GM21515 (cell line): Measurements from ENCODE around the gene PRODH2.
"Not testable (repeated sequence)": the region's sequence is repeated elsewhere in the genome, so short reads cannot be mapped to it uniquely, and the experiment has no call there.

Source experiments
- ATAC-seq: cut with Tn5 transposase; IDR thresholded peaks from one replicate; pipeline ENCODE4 v1.9.1; 2021; ENCODE audit not compliant: unreplicated experiment

PRODH2 gene

DNA sequence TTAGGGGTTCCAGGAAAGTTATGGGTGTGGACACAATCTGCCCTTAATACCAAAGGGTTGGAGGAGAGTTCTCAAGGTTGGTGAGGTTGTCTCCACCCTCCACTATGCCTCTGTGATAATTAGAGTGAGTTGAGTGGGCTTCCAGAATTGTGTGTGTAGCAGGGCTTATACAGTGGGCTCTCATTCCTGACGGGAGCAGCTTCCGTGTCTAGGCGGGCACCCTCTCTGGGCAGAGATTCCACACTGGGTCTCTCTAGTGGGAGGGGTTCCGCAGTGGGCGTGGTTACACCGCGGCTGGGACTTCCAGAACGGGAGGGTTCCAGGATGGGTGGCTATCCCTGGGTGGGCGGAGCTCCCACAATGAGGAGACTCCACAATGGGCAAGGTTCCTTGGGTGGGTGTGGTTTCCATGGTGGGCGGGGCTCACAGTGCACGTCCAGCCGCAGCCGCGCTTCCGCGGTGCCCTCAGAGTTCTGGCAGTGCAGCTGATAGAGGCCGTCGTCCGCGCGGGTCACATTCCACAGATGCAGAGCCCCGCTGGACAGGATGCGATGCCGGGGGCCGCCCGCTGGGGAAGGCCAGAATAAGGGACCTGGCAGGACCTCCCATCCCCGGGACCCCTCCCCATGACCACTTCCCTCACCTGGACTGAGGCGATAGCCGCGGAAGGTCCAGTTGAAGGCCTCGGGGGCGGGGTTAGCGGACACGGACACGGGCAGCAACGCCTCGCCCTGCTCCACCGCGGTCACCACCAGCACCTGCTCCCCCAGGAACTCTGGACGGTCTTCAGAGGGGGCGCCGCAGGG is 31.2 kb upstream of the PRODH2 start:
- ATAC-seq = no peak

DNA sequence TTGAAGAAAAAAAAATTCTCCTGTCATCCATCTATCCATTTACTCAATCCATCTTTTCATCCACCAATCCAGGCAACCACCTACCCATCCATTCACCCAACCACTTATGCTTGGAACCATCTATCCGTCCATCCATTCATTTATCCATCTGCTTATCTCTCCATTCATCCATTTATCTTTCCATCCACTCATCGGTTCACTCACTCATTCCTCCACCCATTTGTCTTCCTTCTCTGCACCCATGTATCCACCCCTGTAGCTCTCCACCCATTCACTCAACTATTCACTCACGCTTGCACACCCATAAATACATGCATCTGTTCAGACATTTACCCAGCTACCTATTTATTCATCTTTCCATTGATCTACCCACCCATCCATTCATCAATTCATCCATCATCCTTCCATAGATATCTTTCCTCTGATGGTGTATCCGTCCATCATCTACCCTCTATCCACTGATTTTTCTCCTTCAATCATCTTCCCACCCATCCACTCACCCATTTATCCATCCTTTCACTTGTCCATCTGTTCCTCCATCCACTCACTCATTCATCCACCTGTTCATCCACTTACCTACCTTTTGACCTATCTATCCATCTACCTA is 30.1 kb upstream of the PRODH2 start:
- no peak for ATAC-seq

DNA sequence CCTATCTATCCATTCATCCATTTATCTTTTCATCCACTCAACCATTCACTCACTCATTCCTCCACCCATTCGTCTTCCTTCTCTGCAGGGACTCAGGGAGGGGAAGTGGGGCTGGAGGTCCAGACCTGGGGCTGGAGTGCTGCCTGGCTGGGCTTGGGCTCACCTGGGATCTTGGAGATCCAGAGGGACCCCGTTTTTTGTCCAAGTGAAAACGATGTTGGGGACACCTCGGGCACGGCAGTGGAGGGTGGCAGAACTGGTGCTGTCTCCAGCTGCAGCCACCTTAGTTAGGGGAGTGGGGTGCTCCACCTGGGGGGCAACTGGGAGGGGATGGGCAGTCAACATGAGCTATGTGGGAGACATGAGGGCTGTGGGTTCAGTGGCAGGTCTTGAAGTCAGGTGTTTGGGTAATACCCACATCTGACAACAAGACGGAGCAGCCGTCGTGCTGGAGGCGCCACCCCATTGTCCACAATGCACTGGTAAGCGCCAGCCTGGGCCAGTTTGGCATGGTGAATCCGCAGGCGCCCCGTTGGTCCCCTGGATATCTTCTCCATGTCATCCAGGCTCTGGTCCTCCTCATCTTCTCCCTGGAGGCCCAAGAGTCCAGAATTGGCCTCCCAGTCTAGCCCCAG is 29.4 kb upstream of the PRODH2 start:
- no peak for ATAC-seq

DNA sequence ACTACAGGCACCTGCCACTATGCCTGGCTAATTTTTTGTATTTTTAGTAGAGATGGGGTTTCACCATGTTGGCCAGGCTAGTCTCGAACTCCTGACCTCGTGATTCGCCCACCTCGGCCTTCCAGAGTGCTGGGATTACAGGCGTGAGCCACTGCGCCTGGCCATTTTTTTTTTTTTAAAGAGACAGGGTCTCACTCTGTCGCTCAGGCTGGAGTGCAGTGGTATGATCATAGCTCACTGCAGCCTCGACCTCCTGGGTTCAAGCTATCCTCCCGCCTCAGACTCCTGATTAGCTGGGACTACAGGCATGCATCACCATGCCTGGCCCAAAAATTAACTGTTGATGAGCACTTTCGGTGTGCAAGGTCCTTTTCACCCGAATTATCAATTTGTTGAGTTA is 23.5 kb upstream of the PRODH2 start:
- ATAC-seq = not testable (repeated sequence)

DNA sequence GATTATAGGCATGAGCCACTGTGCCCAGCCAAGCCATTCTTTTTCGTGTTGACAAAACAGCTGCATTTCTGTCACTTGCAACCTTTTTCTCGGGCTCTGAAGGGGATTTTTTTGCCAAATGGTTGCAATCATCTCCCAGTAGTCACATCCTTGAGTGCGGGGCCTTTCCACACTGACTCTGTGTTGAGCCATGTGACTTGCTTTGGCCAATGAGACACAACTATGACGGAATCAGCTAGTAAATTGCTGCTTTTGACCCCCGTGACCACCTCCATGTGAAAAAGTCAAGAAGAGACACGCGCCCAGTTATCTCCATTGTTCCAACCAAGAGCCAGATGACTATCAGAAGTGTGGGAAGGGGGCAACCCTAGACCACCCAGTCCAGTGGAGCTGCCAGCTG is 21.3 kb upstream of the PRODH2 start:
- no peak for ATAC-seq

DNA sequence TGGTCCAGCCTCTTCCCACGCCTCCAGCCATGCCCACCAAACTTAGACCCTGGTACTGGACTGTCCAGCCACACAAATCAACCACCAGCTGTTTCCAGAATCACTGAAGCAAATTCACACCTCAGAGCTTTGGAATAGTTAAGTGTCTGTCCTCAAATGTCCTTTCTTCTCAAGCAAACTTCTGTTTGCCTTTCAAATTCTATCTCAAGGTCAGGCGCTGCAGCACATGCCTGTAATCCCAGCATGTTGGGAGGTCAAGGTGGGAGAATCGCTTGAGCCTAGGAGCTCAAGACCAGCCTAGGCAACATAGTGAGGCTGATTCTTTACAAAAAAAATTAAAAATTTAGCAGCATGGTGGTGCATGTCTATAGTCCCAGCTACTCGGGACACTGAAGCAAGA is 19.4 kb upstream of the PRODH2 start:
- no peak for ATAC-seq

DNA sequence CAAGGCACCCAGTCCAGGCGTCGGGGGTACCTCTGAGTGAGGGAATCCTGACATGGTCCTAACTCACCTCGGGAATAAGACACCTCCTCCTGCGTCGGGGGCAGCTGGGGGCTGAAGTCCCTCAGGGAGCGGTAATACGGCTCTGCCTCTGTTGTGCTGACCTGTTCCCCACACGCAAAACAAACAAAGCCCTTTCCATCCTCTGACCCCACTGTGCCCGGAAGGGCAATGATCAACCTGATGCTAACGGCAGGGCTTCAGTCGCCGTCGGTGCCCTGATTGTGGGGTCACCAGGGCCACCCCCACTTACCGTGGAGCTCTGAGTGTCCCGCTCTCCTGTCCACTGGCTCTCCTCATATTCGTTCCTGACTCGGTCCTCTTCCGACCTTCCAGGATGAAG is 18.3 kb upstream of the PRODH2 start:
- no peak for ATAC-seq

DNA sequence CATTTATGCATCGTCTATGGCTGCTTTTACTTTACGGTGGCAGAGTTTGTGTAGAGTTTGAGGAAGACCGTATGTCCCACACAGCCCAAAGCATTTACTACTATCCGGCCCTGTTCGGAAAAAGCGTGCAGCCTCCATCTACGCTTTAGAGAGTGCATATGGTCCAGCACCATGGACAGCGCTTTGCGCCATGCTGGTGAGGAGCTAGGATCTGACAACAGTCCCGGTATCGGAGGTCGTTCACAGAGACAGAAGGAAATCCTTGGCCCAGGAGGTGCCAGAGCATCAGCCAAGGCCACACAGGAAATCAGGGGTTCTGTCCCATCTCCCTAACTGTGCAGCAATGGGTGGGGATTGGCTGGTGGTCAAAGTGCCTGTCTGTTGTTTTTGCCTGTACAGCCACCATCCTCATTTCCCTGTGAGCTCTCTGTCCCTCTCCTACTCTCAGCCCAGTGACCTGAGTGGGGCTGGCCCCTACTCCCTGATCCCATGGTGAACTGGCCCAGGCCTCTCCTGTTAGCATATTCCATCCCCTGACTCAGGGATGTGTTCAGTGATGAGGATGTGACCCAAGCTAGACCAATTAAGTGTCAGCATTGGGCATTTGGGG is 16.2 kb upstream of the PRODH2 start:
- no peak for ATAC-seq

DNA sequence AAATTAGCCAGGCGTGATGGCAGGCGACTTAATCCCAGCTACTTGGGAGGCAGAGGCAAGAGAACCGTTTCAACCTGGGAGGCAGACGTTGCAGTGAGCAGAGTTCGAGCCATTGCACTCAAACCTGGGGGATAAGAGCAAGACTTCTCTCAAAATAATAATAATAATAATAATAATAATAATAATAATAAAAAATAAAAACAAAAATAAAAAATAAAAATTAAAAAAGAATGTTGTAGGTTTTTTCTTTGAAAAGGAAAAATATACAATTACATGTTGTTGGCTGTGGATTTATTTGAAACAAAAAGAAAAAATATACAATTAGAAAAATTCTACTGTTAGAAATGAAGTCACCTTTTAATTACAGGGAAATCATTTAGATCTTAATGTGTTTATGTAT is 11.5 kb upstream of the PRODH2 start:
- no peak for ATAC-seq

DNA sequence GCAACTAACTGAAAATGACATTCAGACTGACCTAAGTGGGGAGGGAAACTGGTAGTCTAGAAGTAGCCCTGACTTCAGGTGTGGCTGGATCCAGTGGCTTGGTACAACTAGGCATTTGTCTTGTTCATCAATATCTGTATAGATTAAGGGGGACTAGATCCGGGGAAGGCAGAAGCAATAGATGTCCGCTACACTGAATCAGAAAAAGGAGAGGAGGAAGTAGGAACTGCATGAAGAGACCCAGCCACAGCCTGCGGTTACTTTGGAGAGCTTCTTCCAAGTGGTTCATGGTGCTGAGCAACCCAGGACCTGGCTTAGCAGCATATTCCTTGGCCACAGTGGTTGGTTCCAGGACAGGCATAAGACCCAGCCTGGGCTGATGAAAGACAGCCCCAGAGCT is 9.9 kb upstream of the PRODH2 start:
- ATAC-seq = no peak

DNA sequence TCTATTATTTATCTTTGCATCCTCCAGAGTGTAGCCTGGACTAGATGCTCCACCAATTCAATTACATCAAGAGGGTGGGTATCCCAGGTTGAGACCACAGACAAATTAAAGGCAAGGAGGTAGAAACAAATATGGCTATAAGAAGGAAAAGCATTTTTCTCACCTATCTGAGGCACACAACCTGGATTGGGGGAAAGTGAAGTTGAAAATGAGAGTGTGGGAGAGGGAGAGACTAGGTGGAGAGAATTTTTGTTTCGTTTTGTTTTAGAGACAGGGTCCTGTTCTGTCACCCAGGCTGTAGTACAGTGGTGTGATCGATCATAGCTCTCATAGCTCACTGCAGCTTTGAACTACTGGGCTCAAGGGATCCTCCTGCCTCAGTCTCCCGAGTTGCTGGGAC is 5.8 kb upstream of the PRODH2 start:
- ATAC-seq = no peak

DNA sequence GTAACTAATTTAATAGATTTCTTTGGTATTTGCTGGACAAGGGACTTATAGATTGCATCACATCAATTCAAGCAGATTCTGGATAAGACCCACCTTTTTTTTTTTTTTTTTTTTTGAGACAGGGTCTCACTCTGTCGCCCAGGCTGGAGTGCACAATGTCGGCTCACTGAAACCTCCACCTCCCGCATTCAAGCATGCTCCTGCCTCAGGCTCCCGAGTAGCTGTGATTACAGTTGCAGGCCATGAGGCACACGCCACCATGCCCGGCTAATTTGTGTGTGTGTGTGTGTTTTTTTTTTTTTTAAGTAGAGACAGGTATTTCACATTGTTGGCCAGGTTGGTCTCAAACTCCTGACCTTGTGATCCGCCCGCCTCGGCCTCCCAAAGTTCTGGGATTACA is 4.2 kb upstream of the PRODH2 start:
- no peak for ATAC-seq

DNA sequence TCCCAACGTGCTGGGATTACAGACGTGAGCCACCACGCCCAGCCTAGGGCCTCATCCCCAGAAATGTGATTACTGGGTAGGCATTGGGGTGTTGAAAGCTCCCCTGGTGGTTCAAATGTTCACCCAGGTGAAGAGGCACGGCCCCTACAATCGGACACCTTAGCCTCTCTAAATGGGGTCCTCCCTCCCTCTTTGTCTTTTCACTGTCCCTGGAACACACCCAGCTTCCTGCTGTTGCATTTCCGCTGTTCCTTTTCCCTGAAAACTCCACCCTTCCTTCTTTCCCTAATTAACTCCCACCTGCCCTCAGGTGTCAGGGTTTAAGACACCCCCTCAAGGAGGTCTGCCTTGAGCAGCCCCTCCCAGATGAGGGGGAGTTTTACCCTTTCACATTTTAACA is 3.6 kb upstream of the PRODH2 start:
- no peak for ATAC-seq

DNA sequence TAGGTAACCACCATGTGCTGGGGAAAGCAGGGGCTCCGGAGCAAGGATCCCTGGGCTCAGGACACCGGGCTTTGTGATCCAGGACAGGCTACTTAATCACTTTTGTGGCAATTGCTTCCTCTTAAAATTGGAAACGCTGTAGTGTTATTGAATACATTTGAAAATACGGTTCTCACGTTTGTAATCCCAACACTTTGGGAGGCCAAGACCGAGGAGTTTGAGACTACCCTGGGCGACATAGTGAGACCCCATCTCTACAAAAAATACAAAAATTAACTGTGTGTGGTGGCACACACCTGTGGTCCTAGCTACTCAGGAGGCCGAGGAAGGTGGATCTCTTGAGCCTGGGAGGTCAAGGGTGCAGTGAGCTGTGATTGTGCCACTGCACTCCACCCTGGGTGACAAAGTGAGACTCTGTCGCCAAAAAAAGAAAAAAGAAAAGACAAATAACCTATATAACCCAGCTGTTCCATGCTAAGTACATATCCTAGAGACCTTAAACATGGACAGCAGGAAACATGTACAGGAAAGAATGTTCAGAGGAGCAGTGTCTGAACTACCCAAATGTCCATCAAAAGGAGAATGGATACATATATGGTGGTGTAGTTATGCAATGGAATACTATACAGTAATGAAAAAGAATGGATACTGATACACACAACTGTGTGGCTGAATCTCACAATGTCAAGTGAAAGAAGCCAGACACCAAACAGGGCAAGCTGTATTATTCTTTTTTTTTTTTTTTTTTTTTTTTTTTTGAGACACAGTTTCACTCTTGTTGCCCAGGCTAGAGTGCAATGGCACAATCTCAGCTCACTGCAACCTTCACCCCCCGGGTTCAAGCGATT is 622 bp upstream of the PRODH2 start:
- ATAC-seq = no peak

DNA sequence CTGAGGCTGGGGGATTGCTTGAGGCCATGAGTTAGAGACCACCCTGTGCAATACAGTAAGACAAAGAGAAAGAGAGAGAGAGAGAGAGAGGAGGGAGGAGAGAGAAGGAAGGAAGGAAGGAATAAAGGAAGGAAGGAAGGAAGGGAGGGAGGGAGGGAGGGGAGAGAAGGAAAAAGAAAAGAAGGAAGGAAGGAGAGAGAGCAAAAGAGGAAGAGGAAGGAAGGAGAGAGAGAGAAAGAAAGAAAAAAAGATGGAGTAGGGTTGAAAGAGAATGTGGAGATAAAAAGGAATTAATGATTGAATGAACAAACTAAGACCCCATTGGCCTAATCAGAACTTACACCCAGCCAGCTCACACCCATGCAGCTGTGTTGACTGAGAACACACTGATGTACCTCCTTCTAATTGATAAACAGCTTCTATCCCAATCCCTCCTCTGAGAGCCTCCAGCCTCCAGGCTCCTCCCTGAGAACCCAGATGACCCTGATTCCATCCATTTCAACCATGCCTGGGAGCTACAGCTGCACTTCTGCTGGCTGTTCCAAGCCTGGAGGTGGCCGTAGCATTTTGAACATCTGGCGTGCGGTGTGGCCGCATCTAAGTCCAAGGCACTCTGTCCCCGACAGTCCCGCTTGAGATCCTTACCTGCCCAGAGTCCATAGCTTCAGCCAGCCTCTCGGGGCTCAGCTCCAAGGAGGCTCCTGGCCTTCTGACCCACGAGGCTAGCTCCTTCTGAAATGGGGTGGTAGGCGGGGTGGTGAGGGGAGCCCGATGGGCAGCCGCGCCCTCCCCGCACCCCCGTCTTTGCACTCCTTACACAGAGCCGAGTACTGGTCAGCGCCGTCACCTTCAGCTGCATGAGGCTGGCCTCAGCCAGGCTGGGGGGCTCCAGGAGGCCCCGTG is 1.1 kb downstream of the PRODH2 start:
- no peak for ATAC-seq

DNA sequence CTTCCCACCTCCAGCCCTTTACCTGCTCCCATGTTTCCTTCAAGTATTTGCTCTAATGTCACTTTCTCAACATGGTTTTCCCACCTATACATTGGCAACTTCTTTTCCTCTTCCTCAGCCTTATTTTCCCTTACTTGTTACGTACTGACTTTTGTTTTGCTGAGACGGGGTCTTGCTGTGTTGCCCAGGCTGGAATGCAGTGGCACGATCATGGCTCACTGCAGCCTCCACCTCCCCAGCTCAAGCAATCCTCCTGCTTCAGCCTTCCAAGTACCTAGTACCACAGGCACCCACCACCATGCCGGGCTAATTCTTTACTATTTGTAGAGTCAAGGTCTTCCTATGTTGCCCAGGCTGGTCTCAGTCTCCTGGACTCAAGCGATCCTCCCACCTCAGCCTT is 5.0 kb downstream of the PRODH2 start:
- no peak for ATAC-seq

DNA sequence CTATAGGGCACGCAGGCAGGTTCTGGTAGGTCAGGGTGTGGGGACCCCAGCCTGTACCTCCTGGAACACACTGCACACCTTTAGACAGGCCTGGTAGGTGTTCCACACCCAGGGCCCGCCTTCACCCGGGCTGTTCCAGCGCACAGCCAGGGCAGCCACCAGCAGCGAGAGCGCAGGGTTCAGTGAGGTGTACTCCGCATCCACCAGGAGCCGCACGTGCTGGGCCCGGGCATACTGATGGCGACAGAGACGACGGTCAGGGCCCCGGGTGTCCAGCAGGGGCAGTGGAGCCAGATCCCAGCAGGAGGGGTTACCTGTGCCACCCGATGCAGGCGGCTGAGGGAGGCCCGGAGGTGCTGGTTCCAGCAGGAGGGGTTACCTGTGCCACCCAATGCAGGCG is 6.0 kb downstream of the PRODH2 start:
- ATAC-seq = no peak

DNA sequence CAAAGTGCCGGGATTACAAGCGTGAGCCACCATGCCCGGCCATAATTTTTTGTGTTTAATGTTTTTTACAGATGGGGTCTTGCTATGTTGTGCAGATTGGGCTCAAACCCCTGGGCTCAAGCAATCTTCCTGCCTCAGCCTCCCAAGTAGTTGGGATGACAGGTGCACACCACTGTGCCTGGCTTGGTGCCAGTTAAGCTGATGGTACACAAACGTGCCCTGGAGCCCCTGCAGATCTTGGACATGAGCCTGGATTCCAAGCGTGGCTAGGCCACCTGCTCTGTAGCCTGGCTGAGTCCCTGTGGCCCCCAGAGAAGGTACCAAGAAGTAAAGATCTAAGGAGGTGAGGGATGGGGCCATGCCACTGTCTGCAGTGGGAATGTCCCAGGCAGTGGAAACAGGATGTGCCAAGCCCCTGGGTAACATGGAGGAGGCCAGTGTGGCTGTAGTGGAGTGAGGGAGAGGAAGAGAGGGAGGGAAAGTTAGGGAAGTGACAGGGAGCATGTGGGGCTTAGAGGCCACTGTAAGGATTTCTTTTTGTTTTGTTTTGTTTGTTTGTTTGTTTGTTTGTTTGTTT is 7.0 kb downstream of the PRODH2 start:
- no peak for ATAC-seq

DNA sequence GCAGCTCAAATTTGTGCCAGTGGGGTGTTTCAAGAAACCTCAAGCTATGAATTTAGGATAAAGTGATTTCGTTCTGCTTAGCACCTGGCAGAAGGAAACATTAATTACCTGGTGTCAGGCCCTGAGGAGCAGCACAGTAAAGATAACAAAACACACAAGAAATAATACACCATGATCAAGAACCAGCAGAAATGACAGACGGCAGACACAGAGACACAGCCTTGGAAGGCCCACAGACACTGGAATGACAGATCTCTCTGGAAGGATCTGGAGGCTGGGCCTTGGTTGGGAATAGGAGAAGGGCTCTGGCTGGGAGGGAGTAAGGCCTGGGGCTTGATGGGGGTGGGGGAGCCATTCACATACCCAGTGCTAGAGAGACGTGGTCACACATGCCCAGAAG is 10.8 kb downstream of the PRODH2 start:
- ATAC-seq = no peak

DNA sequence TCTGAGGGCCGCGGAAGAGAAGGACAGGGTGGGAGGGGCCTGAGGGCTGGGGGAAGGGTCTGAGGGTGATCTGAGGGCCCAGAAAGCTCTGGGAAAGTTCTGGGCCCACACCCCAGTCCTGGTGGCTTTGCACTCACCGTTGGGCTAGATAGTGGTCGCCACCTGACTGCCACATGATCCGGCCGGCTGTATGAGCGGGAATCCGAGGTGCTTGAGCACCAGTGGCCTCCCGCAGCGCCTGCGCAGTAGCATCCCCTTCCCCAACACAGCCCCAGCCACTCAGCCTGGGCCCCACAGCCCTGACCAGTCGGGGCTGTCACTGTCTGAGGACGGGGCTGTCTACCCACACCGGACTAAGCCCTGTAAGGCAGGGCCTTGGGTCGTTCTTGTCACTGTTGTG is 15.0 kb downstream of the PRODH2 start:
- ATAC-seq = no peak
